ENCODE data around the gene NRP1.
"Not testable (repeated sequence)": the region's sequence is repeated elsewhere in the genome, so short reads cannot be mapped to it uniquely, and the experiment has no call there.

NRP1 gene

GRCh38 chr10:33334153-33334804, at the start of gene NRP1:
TSS of gene NRP1 (minus strand) at chr10:33334667. CDS start at chr10:33334382, 285 bp downstream.
- no peak for DNase-seq (ENCODE audit: low read depth)
- H3K4me3 ChIP-seq (ENCODE audit: low read length): peak within 1 kb of the TSS; percentile 94
- no peak for TF ChIP-seq CTCF (conservative IDR thresholded peaks at IDR 0.05; ENCODE audit: low read length)

- not testable (repeated sequence) for DNase-seq (ENCODE audit: low read depth); H3K4me3 ChIP-seq (ENCODE audit: low read length)
These were observed 49.7 kb upstream of the NRP1 start for GRCh38 chr10:33384201-33384600.

- H3K4me3 ChIP-seq (ENCODE audit: low read length): no peak overlapping the region
- TF ChIP-seq CTCF (conservative IDR thresholded peaks at IDR 0.05; ENCODE audit: low read length): no peak
- peak; percentile 26 for DNase-seq (ENCODE audit: low read depth)
These were observed 48.6 kb upstream of the NRP1 start for GRCh38 chr10:33382921-33383713.

- no peak for TF ChIP-seq CTCF (conservative IDR thresholded peaks at IDR 0.05; ENCODE audit: low read length)
- no peak overlapping the region for H3K4me3 ChIP-seq (ENCODE audit: low read length)
- DNase-seq (ENCODE audit: low read depth): no peak
These were observed 47.7 kb upstream of the NRP1 start for GRCh38 chr10:33382216-33382600.

GRCh38 chr10:33381451-33382215, 47.2 kb upstream of the NRP1 start:
- no peak overlapping the region for H3K4me3 ChIP-seq (ENCODE audit: low read length)
- peak; percentile 100 for DNase-seq (ENCODE audit: low read depth)
- no peak for TF ChIP-seq CTCF (conservative IDR thresholded peaks at IDR 0.05; ENCODE audit: low read length)

GRCh38 chr10:33377658-33378025, 43.2 kb upstream of the NRP1 start:
- H3K4me3 ChIP-seq (ENCODE audit: low read length): no peak overlapping the region
- DNase-seq (ENCODE audit: low read depth): peak; percentile 86
- no peak for TF ChIP-seq CTCF (conservative IDR thresholded peaks at IDR 0.05; ENCODE audit: low read length)

- peak; percentile 77 for DNase-seq (ENCODE audit: low read depth)
- H3K4me3 ChIP-seq (ENCODE audit: low read length): peak overlapping the region; percentile 25
These were observed 42.6 kb upstream of the NRP1 start for GRCh38 chr10:33376976-33377657.

More at GRCh38 chr10:33376976-33377657, 42.6 kb upstream of the NRP1 start:
- TF ChIP-seq CTCF (conservative IDR thresholded peaks at IDR 0.05; ENCODE audit: low read length): no peak
